Body of pancreas (tissue), 4 donors: Measurements from ENCODE around the gene TMEM187. TPM values are rescaled to one million over a fixed set of nuclear protein-coding genes. Genes with fewer than 3 reads are reported as not detected.

ENCODE experiments used
- ATAC-seq: fragments of 150-250 bp; one replicate; pipeline ENCODE4 v1.9.1; 2016
- DNase-seq, 4 donors: peaks; one replicate each; pipeline ENCODE4 v3.0.0-alpha.2; 2019
- H3K27ac ChIP-seq, 4 donors: fragments of 200-600 bp; sonication (generic); 1 replicate in 3 of 4; 2 replicates in 1 of 4; pipeline versions ENCODE4 v1.5.1 to v1.6.1; 2016 to 2019; ENCODE audit warnings: mild to moderate bottlenecking in 1 of 4, mixed read lengths in 1 of 4, moderate library complexity in 1 of 4
- H3K27me3 ChIP-seq, 2 donors: fragments of 200-600 bp; sonication (generic); one replicate each; pipeline ENCODE4 v1.6.0; 2016; ENCODE audit warnings: mild to moderate bottlenecking in 1 of 2
- H3K36me3 ChIP-seq, 2 donors: fragments of 200-600 bp; sonication (generic); replicated peaks in 1 of 2; 2 replicates each; pipeline ENCODE4 v1.5.1; 2016; ENCODE audit warnings: low read depth in 2 of 2; ENCODE audit not compliant: insufficient read depth in 1 of 2
- H3K4me1 ChIP-seq: fragments of 200-600 bp; sonication (generic); one replicate; pipeline ENCODE4 v1.6.0; 2016
- H3K4me3 ChIP-seq, 2 donors: fragments of 200-600 bp; sonication (generic); 1 replicate in 1 of 2; 2 replicates in 1 of 2; pipeline ENCODE4 v1.5.1; 2016 to 2019
- H3K9me3 ChIP-seq, 3 donors: fragments of 200-600 bp; sonication (generic); 1 replicate in 2 of 3; 2 replicates in 1 of 3; pipeline ENCODE4 v1.5.1; 2016
- POLR2A ChIP-seq, 3 donors: fragments of 450-650 bp; IDR thresholded peaks; one replicate each; pipeline ENCODE4 v1.6.1; 2016; ENCODE audit warnings: antibody characterized with exemption in 3 of 3, mild to moderate bottlenecking in 2 of 3
- WGBS, 2 donors: methylation state at CpG; one replicate each; pipeline ENCODE4 v1.1.5; 2017; 5-methylcytosine and 5-hydroxymethylcytosine counted together
- intact Hi-C: fragments of 100-400 bp; cut with DNase I; formaldehyde crosslinking; loops from one replicate; pipeline ENCODE4 v1.15.1; 2023
- total RNA-seq, 2 donors: library from RNA; depleted of rRNA; stranded (reverse); fragments of >200 nt; gene quantifications; one replicate each; pipeline ENCODE4 v1.1.0, GENCODE V29; 2016
- TF ChIP-seq, protein P1 (sequence below), 7 experiments: fragments of 450-650 bp in 4 of 7; fragments of 200-600 bp in 3 of 7; sonication (generic) in 3 of 7; IDR thresholded peaks; one replicate each; pipeline ENCODE4 v1.5.1; 2016 to 2019; ENCODE audit warnings: antibody characterized with exemption in 7 of 7

TMEM187 gene
- total RNA-seq, 2 donors from 2014 or later, result 8.8 to 10.9 TPM

DNA sequence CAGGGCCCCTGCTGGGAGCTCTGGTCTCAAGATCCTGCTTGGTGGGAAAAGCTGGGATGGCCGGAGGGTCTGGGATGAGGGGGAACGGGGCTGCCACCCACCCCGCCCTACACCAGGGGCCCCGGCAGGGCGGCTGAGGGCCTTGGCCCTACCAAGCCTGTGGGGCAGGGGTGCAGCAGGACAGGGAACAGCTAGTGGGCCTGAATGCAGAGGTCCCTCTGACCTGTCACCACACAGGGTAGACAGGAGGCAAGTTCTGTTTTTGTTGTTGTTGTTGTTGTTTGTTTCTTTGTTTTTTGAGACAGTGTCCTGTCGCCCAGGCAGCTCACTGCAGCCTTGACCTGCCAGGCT lies 27.8 kb upstream of the TMEM187 start:
- H3K4me1 ChIP-seq, result no peaks in the 10 kb centered on the region
- intact Hi-C loops, result loop anchor here (5.0 kb wide), 1 partner anchor 177 kb away; no protein-coding TSS in a partner anchor
- no peaks in the 10 kb centered on the region for H3K9me3 ChIP-seq
- H3K4me3 ChIP-seq, result no peak overlapping the region
- no peak for ATAC-seq
- TF ChIP-seq, protein P1, sequence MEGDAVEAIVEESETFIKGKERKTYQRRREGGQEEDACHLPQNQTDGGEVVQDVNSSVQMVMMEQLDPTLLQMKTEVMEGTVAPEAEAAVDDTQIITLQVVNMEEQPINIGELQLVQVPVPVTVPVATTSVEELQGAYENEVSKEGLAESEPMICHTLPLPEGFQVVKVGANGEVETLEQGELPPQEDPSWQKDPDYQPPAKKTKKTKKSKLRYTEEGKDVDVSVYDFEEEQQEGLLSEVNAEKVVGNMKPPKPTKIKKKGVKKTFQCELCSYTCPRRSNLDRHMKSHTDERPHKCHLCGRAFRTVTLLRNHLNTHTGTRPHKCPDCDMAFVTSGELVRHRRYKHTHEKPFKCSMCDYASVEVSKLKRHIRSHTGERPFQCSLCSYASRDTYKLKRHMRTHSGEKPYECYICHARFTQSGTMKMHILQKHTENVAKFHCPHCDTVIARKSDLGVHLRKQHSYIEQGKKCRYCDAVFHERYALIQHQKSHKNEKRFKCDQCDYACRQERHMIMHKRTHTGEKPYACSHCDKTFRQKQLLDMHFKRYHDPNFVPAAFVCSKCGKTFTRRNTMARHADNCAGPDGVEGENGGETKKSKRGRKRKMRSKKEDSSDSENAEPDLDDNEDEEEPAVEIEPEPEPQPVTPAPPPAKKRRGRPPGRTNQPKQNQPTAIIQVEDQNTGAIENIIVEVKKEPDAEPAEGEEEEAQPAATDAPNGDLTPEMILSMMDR (IDR thresholded peaks at IDR 0.05), result no peak
- no peak for TF ChIP-seq POLR2A (IDR thresholded peaks at IDR 0.05)
- no peaks in the 10 kb centered on the region for H3K36me3 ChIP-seq
- 44 to 63% methylated on average over 1 to 6 of the region's 6 CpGs for WGBS, 2 donors
- H3K27me3 ChIP-seq, result no peaks in the 10 kb centered on the region
- H3K27ac ChIP-seq, result no peak overlapping the region
- no peak for DNase-seq

DNA sequence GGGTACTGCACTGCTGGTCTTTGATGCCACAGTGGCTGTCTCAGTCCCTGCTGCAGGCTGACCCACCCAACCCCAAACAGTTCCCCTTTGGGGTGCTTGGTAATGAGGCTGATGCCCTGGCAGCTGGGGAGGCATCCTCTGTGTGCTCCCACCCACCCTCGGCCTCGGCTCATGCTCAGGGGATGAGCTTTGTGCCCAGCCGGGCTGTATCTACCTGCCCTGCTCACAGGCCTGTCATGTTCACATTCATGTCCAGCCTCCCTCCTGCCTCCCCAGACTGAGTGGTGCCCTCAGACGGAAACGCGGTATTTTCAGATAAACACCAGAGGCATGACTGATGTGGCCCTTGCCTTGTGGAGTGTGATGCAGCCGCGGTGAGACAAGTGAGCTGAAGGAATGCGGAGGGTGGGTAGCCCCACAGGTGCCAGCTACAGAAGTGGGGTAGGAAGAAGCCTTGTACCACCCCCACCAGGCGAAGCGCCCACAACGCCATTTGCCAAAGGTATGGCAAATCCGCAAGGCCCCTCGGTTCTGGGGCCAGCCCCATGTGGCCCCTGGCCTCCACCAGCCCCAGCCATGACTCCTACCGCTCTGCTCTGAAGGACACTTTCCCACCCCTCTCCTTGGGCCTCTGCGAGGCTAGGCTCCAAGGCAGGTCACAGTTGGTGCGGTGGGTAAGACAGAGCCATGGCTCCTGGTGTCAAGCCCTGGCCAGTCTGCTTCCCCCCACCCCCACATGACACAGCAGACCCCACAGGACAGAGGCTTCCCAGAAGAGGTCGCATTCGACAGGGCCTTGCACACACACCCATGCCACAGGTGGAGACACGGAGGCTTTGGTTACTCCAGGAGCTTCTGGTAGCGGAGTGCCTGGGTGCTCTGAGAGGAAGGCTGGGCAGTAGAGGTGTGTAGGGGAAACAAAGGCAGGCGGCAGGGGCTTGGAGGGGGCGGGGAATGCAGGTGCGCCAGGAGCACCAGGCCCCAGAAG lies 26.3 kb upstream of the TMEM187 start:
- no peaks in the 10 kb centered on the region for H3K27me3 ChIP-seq
- WGBS, 2 donors, result 67% methylated on average over 11 of the region's 24 CpGs; no CpG with 5 or more reads in 1 of the 2 donors
- no peaks in the 10 kb centered on the region for H3K9me3 ChIP-seq
- H3K4me3 ChIP-seq, result no peak overlapping the region
- H3K36me3 ChIP-seq, result peaks cover 0 to 3% of the 10 kb centered on the region in 2 donors
- no peaks in the 10 kb centered on the region for H3K4me1 ChIP-seq
- H3K27ac ChIP-seq, result no peak overlapping the region
- no peak for ATAC-seq
- TF ChIP-seq, protein P1 (IDR thresholded peaks at IDR 0.05), result no peak
- no peak for TF ChIP-seq POLR2A (IDR thresholded peaks at IDR 0.05)
- intact Hi-C loops, result no loop called here
- DNase-seq, result no peak

DNA sequence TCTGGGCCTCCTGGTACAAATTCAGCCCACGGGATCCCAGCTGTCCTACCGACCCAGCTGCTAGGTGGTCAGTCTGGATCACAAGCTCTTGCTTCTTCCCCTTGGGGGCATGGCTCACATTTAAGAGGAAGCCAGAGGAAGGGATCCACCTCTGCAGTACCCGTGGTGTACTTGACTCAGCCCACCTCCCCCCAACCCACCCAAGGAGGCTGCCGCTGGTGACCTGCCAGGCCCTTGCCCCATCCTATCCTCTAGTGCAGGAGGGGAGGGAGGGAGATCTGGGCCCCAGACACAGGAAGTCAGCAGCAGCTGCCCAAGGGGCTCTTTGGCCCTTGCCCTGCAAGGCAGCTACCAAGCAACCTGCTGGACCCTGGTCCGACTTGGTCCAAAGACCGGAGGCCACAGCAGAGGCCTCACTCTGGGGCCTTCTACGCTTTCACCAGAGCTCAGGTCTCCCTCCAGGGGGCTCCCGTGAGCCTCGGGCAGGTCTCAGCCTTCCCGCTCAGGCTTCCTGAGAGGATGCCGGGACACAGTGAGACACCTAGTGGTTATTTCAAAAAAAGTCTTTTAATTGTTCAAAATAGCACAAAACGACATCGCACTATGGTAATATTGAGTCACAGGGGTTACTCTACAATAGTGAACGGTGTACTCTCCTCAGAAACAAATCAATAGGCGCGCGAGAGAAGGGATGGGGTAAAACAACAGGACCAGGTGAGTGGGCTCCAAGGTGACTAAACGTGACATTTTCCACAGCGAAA lies 25.4 kb upstream of the TMEM187 start:
- Histone ChIP-seq H3K36me3 (peaks cover 0 to 6% of the 10 kb centered on the region in 2 donors), H3K27ac (no peak overlapping the region), H3K4me3 (no peak overlapping the region), H3K9me3 (no peaks in the 10 kb centered on the region), H3K27me3 (no peaks in the 10 kb centered on the region), H3K4me1 (no peaks in the 10 kb centered on the region)
- WGBS, 2 donors, result 36 to 58% methylated on average over 9 to 18 of the region's 19 CpGs
- TF ChIP-seq POLR2A (IDR thresholded peaks at IDR 0.05), result no peak
- TF ChIP-seq, protein P1 (IDR thresholded peaks at IDR 0.05), result peak; percentile 60 to 88 (median 81)
- intact Hi-C loops, result no loop called here
- peak; percentile 73 to 82 (median 78) for DNase-seq
- peak; percentile 89 for ATAC-seq

DNA sequence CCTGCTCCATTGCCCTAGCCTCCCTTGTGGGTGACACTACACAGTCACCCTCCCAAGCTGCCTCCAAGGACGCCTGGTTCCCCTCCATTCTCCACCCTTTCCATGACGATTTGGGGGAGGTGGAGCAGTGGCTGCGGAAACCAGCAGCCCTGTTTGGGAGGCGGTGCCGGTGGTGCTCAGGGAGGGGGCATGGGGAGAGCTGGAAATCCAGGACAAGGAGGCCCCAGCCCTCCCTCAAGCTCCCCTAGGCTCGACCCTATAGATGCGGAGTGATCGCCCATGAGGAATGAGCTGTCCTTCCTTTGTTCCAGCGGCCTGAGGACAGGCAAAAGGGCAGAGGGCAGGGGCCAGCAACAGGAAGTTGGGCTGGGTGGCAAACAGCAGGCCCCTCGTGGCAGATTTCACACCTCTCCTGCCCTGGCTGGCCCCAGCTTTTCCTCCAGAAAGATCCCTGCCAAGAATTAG lies 24.5 kb upstream of the TMEM187 start:
- 86% methylated on average over 1 of the region's 10 CpGs; no CpG with 5 or more reads in 1 of the 2 donors for WGBS, 2 donors

More for the DNA sequence above, 24.5 kb upstream of the TMEM187 start:
- no peak for TF ChIP-seq POLR2A (IDR thresholded peaks at IDR 0.05)
- TF ChIP-seq, protein P1 (IDR thresholded peaks at IDR 0.05), result no peak
- no peaks in the 10 kb centered on the region for H3K9me3 ChIP-seq
- no peak overlapping the region for H3K27ac ChIP-seq
- ATAC-seq (no peak), DNase-seq (no peak)
- H3K4me1 ChIP-seq, result no peaks in the 10 kb centered on the region
- peaks cover 4 to 6% of the 10 kb centered on the region in 2 donors for H3K36me3 ChIP-seq
- intact Hi-C loops, result no loop called here
- no peak overlapping the region for H3K4me3 ChIP-seq
- no peaks in the 10 kb centered on the region for H3K27me3 ChIP-seq
